Stimulated activated effector memory CD8-positive, alpha-beta T cell treated with anti-CD3 and anti-CD28 coated beads, Interleukin-12 subunit alpha, Interleukin-12 subunit beta, amount 100 ng/mL, for 72 hours (primary cell): ENCODE results near the gene CD79A.
"Not testable (repeated sequence)": the region's sequence is repeated elsewhere in the genome, so short reads cannot be mapped to it uniquely, and the experiment has no call there.

Experiments
- ATAC-seq: fragments of 150-1000 bp; cut with Tn5 transposase; 2 replicates; pipeline ENCODE4 v1.10.0; 2021
- DNase-seq, 2 donors: peaks; one replicate each; pipeline ENCODE4 v3.0.0; 2021 to 2022; ENCODE audit warnings: low spot score in 2 of 2
- H3K27ac Mint-ChIP-seq: one replicate; pipeline ENCODE4 v1.8.0; 2022; ENCODE audit warnings: mild to moderate bottlenecking, mixed read lengths
- H3K36me3 Mint-ChIP-seq: one replicate; pipeline ENCODE4 v1.8.0; 2022; ENCODE audit warnings: mild to moderate bottlenecking, mixed read lengths
- H3K4me1 Mint-ChIP-seq: one replicate; pipeline ENCODE4 v1.8.0; 2022; ENCODE audit warnings: mixed read lengths
- H3K4me3 Mint-ChIP-seq: one replicate; pipeline ENCODE4 v1.8.0; 2022; ENCODE audit warnings: mild to moderate bottlenecking, mixed read lengths
- H3K9me3 Mint-ChIP-seq: one replicate; pipeline ENCODE4 v1.8.0; 2022; ENCODE audit warnings: mixed read lengths

Gene CD79A

DNA sequence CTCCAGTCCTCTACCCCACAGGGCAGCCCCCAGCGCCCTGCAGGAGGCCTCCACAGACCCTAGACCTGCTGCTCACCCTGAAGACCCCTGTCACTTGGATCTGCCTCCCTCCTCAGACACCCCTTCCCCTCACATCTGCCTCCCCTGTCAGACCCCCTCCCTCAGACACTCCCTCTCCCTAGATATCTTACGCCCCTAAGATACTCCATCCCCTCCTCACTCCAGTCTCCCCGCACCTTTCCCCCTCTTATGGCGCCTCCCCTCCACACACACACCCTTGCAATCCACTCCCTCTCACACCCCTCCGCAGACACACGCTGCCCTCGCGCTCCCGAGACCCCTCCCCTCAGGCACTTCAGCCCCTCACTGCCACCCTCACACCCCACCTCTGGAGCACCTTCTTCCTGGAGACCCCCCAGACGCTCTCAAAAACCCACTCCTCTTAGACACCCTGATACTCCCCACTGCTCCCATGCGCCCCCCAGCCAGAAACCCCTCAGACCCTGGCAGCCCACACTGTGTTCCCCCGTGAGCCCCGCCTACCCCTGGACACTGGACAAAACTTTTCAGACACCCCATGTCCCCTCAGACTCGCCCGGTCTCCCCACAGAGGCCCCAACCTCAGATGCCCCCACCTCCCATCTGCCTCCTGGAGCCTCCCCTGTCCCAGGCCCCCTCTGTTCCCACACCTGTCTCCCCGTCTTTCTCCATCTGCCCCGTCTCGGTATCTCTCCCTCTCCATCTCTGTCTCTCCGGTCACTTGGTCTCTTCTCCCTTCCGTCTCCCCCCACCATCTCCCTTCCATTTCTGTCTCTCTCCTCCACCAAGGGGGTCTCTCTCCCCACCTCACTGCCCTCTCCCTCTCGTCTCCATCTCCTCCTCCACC is 36.7 kb downstream of the CD79A start:
- H3K4me1 Mint-ChIP-seq, result peaks cover 39% of the 10 kb centered on the region
- peaks cover 42% of the 10 kb centered on the region for H3K36me3 Mint-ChIP-seq
- H3K27ac Mint-ChIP-seq, result no peak overlapping the region
- H3K9me3 Mint-ChIP-seq, result no peaks in the 10 kb centered on the region
- no peak overlapping the region for H3K4me3 Mint-ChIP-seq
- DNase-seq, result no peak
- peak; percentile 2 for ATAC-seq

DNA sequence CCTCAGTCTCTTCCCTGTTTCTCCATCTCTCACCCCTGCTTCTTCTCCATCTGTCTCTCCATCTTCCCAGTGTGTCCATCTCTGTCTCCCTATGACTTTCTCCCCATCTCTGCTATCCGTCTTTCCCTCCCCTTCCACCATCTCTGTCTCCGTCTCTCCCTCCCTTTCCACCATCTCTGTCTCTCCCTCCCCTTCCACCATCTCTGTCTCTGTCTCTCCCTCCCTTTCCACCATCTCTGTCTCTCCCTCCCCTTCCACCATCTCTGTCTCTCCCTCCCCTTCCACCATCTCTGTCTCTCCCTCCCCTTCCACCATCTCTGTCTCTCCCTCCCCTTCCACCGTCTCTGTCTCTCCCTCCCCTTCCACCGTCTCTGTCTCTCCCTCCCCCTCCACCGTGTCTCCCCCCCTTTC is 37.4 kb downstream of the CD79A start:
- H3K4me3 Mint-ChIP-seq, H3K9me3 Mint-ChIP-seq, ATAC-seq, DNase-seq, H3K27ac Mint-ChIP-seq: not testable (repeated sequence)
- Mint-ChIP-seq H3K4me1 (peaks cover 39% of the 10 kb centered on the region), H3K36me3 (peaks cover 36% of the 10 kb centered on the region)

DNA sequence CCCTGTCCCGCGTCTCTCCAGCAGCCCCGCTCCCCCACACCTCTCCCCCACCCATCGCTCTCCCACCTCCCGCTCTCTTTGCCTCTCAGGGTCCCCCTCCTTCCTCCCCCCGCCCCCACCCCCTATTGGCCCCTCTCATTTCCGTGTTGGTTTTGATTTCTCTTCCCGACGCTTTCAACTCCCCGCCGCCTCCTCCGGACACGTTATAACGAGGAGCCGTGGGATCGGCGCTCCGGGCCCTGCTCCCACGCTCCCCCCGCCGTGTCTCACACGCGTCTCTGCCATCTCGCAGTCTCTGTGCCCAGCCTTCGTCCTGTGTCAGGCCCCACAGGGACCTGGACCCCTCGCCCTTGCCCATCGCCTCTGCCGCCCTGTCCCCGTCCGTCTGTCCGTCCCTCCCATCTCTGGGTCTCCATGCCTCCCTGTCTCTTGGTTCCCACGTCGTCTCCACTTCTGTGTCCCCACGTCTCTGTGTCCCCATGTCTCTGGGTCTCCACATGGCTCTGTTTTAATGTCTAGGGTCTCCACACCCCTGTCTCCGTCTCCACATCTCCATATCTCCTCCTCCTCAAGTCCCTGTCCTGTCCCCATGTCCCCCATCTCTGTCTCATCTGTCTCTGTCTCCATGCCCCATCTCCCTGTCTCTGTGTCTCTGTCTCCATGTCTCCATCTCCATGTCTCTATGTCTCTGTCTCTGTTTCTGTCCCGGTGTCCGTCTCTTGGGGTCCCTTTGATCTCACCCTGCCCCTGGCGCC is 38.1 kb downstream of the CD79A start:
- H3K9me3 Mint-ChIP-seq, result no peaks in the 10 kb centered on the region
- H3K4me3 Mint-ChIP-seq, result no peak overlapping the region
- H3K4me1 Mint-ChIP-seq, result peaks cover 38% of the 10 kb centered on the region
- H3K36me3 Mint-ChIP-seq, result peaks cover 29% of the 10 kb centered on the region
- ATAC-seq (no peak), DNase-seq (no peak)
- H3K27ac Mint-ChIP-seq, result no peak overlapping the region

DNA sequence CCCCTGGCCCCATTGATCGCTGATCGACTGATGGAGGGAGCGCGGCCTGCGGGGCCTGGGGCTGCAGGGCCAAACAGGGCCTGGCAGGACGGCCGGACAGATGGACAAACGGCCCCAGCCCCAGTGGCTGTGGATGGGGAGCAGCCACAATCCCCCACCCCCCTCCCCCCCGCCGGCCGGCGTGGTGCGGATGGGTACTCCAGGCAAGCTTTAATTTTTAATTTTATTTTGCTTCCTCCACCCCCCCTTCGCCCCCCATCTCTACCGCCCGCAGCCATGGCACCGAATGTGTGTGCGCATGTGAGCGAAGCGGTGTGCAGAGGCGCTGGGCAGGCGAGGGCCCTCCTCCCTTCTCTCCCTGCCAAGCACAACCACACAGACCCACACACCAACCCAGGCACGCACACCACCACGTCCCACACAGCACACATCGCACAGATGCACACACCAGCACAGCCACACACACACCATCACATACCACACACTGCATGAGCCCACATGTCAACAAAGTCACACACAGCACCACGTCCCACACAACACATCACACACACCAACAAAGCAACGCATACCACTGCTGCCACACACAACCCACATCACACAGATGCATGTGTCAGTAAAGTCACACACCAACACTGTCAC is 38.8 kb downstream of the CD79A start:
- ATAC-seq (no peak), DNase-seq (no peak)
- H3K36me3 Mint-ChIP-seq, result peaks cover 22% of the 10 kb centered on the region
- peaks cover 31% of the 10 kb centered on the region for H3K4me1 Mint-ChIP-seq
- no peak overlapping the region for H3K4me3 Mint-ChIP-seq
- H3K27ac Mint-ChIP-seq, result no peak overlapping the region
- no peaks in the 10 kb centered on the region for H3K9me3 Mint-ChIP-seq

DNA sequence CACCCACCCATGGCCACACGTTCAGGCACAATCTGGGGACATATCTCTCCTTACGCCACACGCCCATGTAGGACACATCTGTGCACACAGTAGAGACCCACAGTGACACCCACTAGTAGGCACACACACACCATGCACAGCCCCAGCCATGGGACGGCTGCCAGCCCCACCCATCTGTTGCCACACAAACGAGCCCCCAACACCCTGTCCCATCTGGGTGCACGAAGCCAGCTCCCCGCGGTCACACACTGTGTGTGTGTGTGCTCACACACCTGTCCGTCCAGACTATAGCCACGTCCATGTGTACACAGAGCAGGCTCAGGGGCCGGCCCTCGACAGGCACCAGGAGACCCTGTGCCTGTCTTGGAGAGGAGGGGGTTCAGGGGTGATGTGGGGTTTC is 40.6 kb downstream of the CD79A start:
- Mint-ChIP-seq H3K4me1 (peaks cover 27% of the 10 kb centered on the region), H3K27ac (no peak overlapping the region), H3K9me3 (no peaks in the 10 kb centered on the region), H3K4me3 (no peak overlapping the region), H3K36me3 (peaks cover 7% of the 10 kb centered on the region)
- ATAC-seq (no peak), DNase-seq (no peak)

DNA sequence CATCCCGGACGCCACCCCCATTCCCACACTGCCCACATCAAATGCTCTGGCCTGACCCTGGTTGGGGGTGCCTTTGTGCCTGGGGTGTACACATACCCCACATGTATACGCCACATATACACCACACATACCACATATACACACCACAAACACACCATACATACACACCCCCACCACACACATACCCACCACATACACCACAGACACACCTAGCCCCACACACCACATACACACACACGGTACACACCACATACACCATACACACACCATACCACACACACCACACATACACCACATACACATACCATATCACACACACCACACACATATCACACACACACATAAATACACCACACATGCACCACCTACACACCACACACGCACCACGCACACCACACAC is 41.0 kb downstream of the CD79A start:
- DNase-seq (no peak), ATAC-seq (no peak)
- Mint-ChIP-seq H3K9me3 (no peaks in the 10 kb centered on the region), H3K36me3 (peaks cover 6% of the 10 kb centered on the region), H3K27ac (no peak overlapping the region), H3K4me3 (no peak overlapping the region), H3K4me1 (peaks cover 30% of the 10 kb centered on the region)

DNA sequence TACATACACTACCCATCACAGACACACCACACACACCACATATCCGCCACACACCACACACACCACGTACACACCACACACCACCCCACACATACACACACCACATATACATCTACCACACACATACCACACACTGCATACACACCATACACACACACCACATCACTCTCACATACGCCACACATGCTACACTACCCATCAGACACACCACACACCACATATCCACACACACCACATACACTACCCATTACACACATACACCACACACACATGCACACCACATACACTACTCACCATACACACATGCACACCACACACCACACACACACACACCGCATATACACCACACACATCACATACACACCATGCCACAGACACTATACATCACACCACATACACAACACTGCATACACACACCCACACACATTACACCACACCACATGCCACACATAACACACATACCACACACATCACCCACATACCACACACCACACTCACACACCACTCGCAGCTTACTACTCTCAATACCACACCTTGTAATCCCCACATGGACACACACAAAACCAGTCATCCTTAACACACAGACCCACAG is 41.7 kb downstream of the CD79A start:
- Mint-ChIP-seq H3K36me3 (peaks cover under 1% of the 10 kb centered on the region), H3K4me3 (no peak overlapping the region), H3K4me1 (peaks cover 31% of the 10 kb centered on the region), H3K27ac (no peak overlapping the region), H3K9me3 (no peaks in the 10 kb centered on the region)
- DNase-seq (no peak), ATAC-seq (peak; percentile 6)

DNA sequence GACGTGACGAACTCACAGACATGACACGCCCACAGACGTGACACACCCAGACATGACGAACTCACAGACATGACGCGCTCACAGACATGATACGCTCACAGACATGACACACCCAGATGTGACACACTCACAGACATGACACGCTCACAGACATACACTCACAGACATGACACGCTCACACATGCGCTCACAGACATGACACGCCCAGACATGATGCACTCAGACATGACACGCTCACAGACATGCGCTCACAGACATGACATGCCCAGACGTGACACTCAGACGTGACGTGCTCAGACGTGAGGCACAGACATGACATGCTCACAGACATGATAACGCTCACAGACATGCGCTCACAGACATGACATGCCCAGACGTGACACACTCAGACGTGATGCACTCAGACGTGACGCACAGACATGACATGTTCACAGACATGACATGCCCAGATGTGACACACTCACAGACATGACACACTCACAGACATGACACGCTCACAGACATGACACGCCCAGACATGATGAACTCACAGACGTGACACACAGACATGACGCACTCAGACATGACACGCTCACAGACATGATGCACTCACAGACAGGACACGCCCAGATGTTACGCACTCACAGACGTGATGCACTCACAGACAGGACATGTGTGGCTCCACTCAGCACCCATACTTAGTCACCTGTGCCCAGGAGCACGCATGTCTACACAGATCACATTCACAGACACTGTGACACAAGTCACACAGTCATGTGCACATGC is 43.1 kb downstream of the CD79A start:
- peaks cover 22% of the 10 kb centered on the region for H3K4me1 Mint-ChIP-seq
- H3K36me3 Mint-ChIP-seq, result no peaks in the 10 kb centered on the region
- no peak for DNase-seq
- ATAC-seq, result peak; percentile 38
- no peak overlapping the region for H3K4me3 Mint-ChIP-seq
- H3K27ac Mint-ChIP-seq, result no peak overlapping the region
- no peaks in the 10 kb centered on the region for H3K9me3 Mint-ChIP-seq

DNA sequence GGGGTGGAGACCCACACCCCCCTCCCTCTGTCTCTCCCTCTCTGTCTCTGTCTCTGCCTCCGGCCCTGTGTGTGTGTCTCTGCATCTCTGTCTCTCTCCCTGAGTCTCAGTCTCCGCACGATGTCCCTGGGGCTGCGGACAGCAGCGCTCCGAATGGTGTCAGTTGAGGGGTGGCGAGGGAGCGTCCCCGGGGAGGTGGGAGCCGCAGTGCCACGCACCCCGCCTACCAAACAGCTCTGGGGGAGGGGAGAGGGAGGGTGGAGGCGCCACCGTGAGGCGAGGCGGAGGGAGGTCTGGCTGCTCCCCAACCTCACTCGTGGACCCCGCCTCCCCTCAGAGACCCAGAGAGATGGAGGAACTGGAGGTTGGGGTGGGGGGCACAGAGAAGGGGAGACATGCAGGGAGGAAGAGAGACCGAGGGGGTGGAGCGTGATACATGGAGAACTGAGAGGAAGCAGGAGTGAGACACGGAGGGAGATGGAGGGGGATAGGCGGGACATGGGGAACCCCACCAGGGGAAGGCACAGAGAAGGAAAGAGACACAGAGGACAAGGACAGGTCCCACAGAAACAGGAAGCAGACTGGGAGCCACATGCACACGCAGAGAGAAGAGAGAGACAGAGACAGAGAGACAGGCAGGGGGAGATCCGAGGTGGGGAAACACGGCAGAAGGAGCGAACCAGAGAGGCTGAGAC is 44.0 kb downstream of the CD79A start:
- no peak for ATAC-seq
- Mint-ChIP-seq H3K27ac (no peak overlapping the region), H3K4me3 (no peak overlapping the region), H3K4me1 (peaks cover 22% of the 10 kb centered on the region), H3K9me3 (no peaks in the 10 kb centered on the region), H3K36me3 (no peaks in the 10 kb centered on the region)
- no peak for DNase-seq

DNA sequence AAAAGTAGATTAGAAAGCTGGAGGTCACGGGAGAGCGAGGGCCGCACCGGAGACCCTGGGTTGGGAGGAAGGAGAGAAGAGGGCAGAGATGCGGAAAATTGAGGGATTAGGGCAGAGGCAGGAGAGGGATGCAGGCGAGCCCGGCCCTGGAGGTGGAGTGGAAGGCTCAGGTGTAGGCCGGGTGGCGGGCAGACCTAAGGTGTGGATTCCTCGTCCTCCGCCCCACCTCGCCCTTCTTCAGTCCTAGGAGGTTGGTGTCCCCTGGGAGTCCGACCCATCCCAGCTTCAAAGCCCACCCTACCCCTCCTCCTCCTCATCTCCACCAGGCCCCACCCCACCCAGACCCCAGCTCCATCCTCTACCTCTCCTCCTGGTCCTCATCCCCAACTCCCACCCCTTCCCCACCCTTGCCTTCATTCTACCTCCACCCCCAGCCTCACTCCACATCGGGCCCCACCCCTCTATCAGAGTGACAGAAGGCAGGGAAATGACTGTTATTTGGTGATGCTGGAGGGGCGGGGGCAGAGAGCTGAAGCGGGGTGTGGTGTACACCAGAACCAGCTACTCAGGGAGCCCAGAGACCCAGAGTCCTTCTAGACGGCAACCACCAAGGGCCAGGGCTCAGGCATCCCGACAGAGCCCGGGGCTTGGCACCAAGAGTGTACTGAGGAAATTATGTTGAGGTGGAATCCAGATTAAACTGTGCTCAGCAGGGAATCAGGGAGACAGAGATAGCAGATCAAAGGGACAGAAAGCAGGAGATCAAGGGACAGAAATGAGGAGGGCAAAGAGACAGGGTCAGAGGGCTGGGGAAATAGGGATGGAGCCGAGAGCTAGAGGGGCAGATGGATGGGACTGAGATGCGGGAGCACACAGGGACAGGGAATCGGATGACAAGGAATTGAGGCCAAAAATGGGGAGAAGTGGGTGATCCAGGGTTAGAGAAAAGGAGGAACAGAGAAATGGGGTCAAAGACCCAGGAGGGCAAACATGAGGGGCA is 44.8 kb downstream of the CD79A start:
- Mint-ChIP-seq H3K4me3 (no peak overlapping the region), H3K27ac (no peak overlapping the region), H3K36me3 (no peaks in the 10 kb centered on the region), H3K9me3 (no peaks in the 10 kb centered on the region), H3K4me1 (peaks cover 22% of the 10 kb centered on the region)
- no peak for DNase-seq
- no peak for ATAC-seq

DNA sequence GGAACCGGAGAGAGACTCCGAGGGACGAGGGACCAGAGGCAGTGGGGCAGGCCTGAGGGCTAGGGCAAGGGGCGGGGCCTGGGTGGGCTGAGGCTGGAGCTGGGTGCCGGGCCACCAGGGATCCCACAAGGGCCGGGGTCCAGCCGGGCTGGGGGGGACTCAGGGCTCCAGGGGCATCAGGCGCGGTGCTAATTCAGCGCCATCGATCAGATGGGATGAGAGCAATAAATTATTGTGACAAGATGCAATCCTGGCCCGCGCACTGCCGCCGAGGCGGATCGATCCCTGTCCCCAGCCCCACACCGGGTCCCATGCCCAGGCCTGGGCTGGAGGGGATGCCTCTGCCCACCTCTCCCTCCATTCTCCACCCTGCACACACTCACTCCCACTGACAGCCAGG is 45.5 kb downstream of the CD79A start:
- ATAC-seq, result no peak
- DNase-seq, result no peak
- no peak overlapping the region for H3K27ac Mint-ChIP-seq
- no peak overlapping the region for H3K4me3 Mint-ChIP-seq
- peaks cover 22% of the 10 kb centered on the region for H3K4me1 Mint-ChIP-seq
- H3K36me3 Mint-ChIP-seq, result no peaks in the 10 kb centered on the region
- H3K9me3 Mint-ChIP-seq, result no peaks in the 10 kb centered on the region

DNA sequence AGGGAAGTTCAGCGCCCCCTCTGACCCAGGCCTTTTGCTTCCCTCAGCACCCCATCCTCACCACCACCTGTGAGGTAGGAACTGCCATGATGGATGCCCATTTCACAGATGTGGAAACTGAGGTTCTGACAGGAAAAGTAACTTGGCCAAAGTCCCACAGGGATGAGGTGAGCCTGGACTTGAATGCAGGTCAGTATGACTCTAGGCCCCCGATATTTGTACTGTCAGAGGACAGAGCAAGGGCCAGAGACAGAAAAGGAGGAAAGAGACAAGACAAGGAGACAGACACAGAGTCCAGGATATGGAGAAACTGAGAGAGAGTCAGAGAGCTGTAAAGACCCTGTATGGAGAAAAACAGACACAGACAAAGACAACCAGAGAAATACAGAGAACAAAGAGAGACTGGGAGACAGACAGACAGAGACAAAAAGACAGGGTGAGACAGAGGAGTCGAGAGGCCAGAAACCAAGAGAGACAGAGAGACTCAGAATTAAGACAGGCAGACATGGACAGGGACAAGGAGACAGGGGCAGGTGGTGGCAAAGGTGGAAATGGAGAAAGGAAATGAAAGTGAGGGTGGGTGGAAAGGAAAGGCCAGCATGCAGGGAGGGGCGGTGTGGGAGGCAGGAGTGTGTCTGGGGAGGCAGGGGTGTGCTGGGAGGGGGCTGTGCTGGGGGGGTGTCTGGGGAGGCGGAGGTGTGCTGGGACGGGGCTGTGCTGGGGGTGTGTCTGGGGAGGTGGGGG is 46.1 kb downstream of the CD79A start:
- H3K9me3 Mint-ChIP-seq, result no peaks in the 10 kb centered on the region
- peak overlapping the region; percentile 13 for H3K27ac Mint-ChIP-seq
- H3K36me3 Mint-ChIP-seq, result no peaks in the 10 kb centered on the region
- no peak for ATAC-seq
- H3K4me3 Mint-ChIP-seq, result no peak overlapping the region
- no peak for DNase-seq
- peaks cover 22% of the 10 kb centered on the region for H3K4me1 Mint-ChIP-seq
